HFFc6 (cell line): ENCODE results near the gene F2. TPM values are rescaled to one million over a fixed set of nuclear protein-coding genes. Genes with fewer than 3 reads are reported as not detected.

ENCODE experiments used
- DNase-seq: peaks from one replicate; pipeline ENCODE4 v3.0.0-alpha.2; 2018
- H3K27ac Mint-ChIP-seq: 2 replicates; pipeline ENCODE4 v1.8.0; 2020; ENCODE audit warnings: mild to moderate bottlenecking, mixed read lengths
- H3K27me3 Mint-ChIP-seq: 2 replicates; pipeline ENCODE4 v1.8.0; 2021; ENCODE audit warnings: mild to moderate bottlenecking, moderate library complexity, mixed read lengths; ENCODE audit not compliant: insufficient read depth
- H3K36me3 Mint-ChIP-seq: 2 replicates; pipeline ENCODE4 v1.8.0; 2021; ENCODE audit warnings: low read depth, mixed read lengths
- H3K4me1 Mint-ChIP-seq: 2 replicates; pipeline ENCODE4 v1.8.0; 2020; ENCODE audit warnings: low read depth, mixed read lengths
- H3K4me3 Mint-ChIP-seq: 2 replicates; pipeline ENCODE4 v1.8.0; 2020; ENCODE audit warnings: mild to moderate bottlenecking, moderate library complexity, mixed read lengths
- H3K9me3 Mint-ChIP-seq: 2 replicates; pipeline ENCODE4 v1.8.0; 2020; ENCODE audit warnings: mild to moderate bottlenecking, mixed read lengths
- total RNA-seq, 6 experiments: library from RNA; stranded (reverse); fragmentation: NEBNext Ultra II Directional; extraction: Animal tissue kit (Norgen Biotek cat#: 25700); gene quantifications; 2 replicates in 1 of 6; 3 replicates in 5 of 6; pipeline ENCODE4 v1.2.3, GENCODE V29; 2021
- TF ChIP-seq, protein P1 (sequence below): fragments of 200-600 bp; sonication (generic); IDR thresholded peaks from 2 replicates; pipeline ENCODE4 v1.5.0; 2021; ENCODE audit warnings: antibody characterized with exemption, mild to moderate bottlenecking

F2 gene
- total RNA-seq, 6 experiments from 2014 or later, result not detected

DNA sequence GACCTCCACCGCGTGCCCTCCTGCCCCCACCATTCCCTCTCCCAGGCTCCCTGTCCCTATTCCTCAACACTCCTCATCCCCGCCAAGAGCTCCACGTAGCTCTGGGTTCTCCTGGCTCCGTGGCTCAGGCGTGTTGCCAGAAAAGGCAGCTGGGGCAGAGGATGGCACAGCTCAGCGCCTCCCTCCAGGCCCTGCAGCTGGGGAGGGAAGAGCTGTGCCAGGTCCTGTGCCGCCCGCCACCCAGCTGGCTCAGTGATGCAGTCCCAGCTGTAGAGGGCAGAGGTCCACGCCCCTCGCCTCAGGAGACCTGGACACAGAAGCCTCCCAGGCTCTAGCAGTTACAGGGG is 22.8 kb upstream of the F2 start:
- Mint-ChIP-seq H3K36me3 (peaks cover 20% of the 10 kb centered on the region), H3K4me1 (peaks cover 17% of the 10 kb centered on the region), H3K9me3 (no peaks in the 10 kb centered on the region), H3K27ac (no peak overlapping the region), H3K4me3 (no peak overlapping the region), H3K27me3 (no peaks in the 10 kb centered on the region)
- no peak for DNase-seq
- TF ChIP-seq, protein P1, sequence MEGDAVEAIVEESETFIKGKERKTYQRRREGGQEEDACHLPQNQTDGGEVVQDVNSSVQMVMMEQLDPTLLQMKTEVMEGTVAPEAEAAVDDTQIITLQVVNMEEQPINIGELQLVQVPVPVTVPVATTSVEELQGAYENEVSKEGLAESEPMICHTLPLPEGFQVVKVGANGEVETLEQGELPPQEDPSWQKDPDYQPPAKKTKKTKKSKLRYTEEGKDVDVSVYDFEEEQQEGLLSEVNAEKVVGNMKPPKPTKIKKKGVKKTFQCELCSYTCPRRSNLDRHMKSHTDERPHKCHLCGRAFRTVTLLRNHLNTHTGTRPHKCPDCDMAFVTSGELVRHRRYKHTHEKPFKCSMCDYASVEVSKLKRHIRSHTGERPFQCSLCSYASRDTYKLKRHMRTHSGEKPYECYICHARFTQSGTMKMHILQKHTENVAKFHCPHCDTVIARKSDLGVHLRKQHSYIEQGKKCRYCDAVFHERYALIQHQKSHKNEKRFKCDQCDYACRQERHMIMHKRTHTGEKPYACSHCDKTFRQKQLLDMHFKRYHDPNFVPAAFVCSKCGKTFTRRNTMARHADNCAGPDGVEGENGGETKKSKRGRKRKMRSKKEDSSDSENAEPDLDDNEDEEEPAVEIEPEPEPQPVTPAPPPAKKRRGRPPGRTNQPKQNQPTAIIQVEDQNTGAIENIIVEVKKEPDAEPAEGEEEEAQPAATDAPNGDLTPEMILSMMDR, result no peak

- no peaks in the 10 kb centered on the region for H3K9me3 Mint-ChIP-seq
- H3K4me1 Mint-ChIP-seq, result peaks cover 27% of the 10 kb centered on the region
- peak overlapping the region; percentile 71 for H3K27ac Mint-ChIP-seq
- peak; percentile 3 for DNase-seq
- H3K36me3 Mint-ChIP-seq, result peaks cover 28% of the 10 kb centered on the region
- H3K27me3 Mint-ChIP-seq, result no peaks in the 10 kb centered on the region
- TF ChIP-seq, protein P1, result no peak
- H3K4me3 Mint-ChIP-seq, result no peak overlapping the region
Observed at GRCh38 chr11:46697303-46697702, 21.7 kb upstream of the F2 start.

DNA sequence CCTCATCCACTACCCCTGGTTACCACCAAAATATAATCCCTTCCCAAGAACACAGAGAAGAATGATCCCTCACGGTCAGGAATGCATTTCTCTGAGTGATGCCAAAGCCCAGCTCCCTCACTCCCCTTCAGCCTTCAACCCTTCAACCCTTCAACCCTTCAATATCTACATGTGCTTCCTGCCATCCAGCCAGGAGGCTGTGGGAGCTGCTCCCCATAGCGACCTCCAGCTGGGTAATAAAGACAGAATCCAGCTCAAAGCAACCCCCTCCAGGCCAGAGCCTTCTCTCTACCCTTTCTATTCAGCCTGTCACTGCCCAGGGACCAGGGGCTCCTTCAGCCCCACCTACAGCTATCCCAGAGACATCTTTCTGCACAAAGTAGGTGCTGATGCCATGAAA is 21.3 kb upstream of the F2 start:
- Mint-ChIP-seq H3K27ac (peak overlapping the region; percentile 71), H3K36me3 (peaks cover 32% of the 10 kb centered on the region), H3K4me3 (no peak overlapping the region), H3K4me1 (peaks cover 31% of the 10 kb centered on the region), H3K9me3 (no peaks in the 10 kb centered on the region), H3K27me3 (no peaks in the 10 kb centered on the region)
- DNase-seq, result no peak
- TF ChIP-seq, protein P1, result no peak

- Mint-ChIP-seq H3K27me3 (no peaks in the 10 kb centered on the region), H3K4me3 (peak overlapping the region; percentile 98; the same call in 1 of the 2 replicates), H3K9me3 (no peaks in the 10 kb centered on the region), H3K27ac (peak overlapping the region; percentile 54; the same call in 1 of the 2 replicates), H3K36me3 (peaks cover 37% of the 10 kb centered on the region), H3K4me1 (peaks cover 32% of the 10 kb centered on the region)
- TF ChIP-seq, protein P1, result no peak
- no peak for DNase-seq
Observed at GRCh38 chr11:46698597-46698996, 20.4 kb upstream of the F2 start.

GRCh38 chr11:46700241-46701077 is 18.6 kb upstream of the F2 start, which contains the start of the genes ARHGAP1 and ZNF408:
ARHGAP1 (minus strand) TSS chr11:46700619; CDS start chr11:46696107, 4,512 bp downstream.
ZNF408 (plus strand) TSS chr11:46701031; CDS start chr11:46701048, 17 bp downstream.
- H3K9me3 Mint-ChIP-seq, result no peaks in the 10 kb centered on the region
- peak within 1 kb of the TSS; percentile 100 for H3K27ac Mint-ChIP-seq
- H3K27me3 Mint-ChIP-seq, result no peaks in the 10 kb centered on the region
- H3K4me1 Mint-ChIP-seq, result peaks cover 32% of the 10 kb centered on the region
- H3K4me3 Mint-ChIP-seq, result peak within 1 kb of the TSS; percentile 98
- TF ChIP-seq, protein P1, result no peak
- peak; percentile 97 for DNase-seq
- peaks cover 31% of the 10 kb centered on the region for H3K36me3 Mint-ChIP-seq
